Measurements from ENCODE around the gene RAB30.

Gene RAB30

DNA sequence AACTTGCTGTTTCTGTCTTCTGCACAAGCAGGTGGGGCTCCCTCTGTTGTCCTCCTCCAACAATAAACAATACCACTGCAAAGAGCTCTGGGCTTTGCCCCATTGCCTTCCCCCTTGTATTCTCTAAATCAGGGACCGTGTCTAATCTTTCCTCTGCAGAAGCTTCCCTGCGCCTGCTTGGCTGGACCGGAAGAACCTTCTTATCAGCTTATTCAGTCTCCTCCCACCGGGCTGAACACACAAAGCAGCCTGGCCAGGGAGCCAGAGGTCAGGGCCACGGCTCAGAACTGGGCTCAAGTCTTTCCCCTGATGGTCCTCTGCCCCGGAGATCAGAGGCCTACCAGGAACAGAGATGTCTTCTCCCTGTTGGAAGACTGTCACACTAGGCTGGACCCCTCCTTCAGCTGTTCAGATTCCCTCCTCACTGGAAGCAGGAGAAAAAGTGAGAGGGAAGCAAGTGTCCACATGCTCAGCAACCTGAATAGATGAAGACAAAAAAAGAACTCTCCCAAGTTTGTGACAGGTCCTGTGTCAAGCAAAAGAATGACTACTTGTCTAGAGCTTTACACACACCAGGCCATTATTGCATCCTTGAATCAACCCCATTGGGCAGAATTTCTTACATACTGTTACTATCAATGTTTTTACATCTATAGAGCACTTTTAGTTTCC is 63.7 kb downstream of the RAB30 start:
- peak; percentile 89 for DNase-seq

DNA sequence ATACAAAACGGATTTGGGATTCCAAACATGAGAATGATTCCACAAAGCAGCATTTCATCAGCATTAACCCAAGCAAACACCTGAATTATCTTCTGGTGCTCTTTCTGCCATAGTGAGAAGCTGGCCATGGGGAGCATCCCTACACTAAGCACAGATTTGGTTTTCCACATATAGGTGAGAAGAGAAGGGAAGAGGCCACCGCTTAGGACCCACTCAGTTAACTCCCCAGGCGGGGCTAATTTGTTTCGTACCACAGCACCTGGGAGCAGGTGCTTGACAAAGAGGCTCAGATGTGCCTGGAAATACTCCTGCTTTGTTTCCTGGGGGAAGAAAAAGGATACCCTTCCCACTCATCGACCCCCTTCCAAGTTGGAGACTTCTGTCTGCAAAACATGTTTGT is 64.2 kb downstream of the RAB30 start:
- DNase-seq: peak; percentile 77

DNA sequence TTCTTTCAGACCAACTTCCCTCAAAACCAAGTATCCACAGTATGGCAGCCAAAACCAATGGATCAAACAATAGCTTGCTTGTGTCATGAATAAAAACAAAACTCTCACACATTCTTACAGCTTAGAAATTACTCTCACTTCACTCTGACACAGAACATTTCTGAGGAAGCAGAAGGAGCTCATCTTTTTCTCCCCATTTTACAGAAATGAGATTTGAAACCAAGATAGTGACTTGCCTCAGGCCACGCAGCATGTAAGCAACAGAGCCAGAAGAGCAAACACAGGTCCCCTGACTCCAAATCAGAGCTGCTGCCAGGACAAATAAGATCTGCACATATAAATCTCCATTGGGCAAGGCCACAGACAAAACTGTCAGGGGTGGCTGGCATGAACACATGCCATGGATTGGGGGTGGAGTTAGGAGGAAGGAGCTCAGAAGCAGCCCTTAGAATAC is 64.8 kb downstream of the RAB30 start:
- peak; percentile 75 for DNase-seq

DNA sequence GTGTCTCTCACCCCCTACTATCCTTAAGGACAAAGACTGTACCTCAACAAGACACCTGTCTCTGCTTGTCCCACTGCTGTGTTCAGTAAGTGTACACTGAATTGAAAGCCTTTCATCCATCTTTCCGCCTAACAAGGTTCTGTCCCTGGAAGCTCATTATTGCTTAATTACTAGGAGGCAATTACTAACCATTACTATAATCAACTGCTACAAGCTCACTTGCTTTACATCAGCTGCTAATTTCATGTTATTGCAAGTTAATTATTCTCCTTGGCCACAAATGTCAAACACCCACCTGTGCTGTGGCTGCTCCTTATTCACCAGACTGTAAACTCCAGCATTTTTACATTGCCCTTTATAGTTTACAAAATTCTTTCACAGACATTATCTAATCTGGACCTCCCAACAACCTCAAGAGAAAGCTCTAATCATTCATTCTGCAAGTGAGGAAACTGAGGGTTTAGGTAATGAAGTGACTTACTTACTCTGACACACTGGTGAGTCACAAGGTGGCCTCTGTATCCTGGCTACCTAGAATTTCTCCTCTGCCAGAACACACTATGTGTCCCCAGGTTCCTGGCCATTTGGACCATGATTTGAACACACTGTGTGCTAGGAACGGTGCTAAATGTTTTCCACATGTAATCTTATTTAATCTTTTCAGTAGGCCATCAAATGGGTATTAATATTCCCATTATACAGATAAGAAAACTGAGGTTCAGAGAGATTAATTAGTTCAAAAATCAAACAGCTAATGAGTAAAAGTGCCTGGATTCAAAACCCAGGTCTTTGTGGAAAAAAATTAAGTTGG is 66.7 kb downstream of the RAB30 start:
- DNase-seq: peak; percentile 83

DNA sequence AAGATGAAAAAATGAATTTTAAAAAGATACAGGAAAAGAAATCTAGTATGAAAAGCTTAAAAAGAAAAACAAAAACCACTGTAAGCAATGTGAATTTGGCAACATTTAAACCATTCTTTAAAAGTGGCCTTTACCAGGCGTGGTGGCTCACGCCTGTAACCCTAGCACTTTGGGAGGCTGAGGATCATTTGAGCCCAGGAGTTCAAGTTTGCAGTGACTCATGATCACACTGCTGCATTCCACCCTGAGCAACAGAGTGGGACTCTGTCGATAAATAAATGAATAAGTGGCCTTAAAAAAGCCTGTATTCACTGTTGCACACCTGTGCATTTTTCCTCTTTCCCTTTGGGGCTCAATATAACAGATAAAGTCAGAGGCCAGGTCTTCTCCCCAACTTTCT is 69.2 kb downstream of the RAB30 start:
- no peak for DNase-seq

DNA sequence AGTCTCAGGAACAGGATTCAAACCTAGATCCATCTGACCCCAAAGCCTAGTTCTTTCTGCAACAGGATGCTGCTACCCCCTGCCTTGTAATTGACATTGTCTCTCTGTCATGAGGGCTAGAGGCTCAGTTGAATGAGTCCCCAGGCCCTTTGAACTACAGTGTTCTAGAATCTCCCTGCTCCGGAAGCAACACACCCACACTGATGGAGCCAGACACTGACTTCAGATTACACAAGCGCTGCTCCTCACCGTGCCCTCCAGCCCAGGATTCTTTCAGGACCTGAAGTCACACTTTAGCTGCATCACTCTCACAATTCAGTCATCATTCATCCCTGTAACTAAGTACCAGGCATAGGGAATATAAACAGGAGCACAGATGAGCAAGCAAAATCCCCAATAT is 69.6 kb downstream of the RAB30 start:
- no peak for DNase-seq

DNA sequence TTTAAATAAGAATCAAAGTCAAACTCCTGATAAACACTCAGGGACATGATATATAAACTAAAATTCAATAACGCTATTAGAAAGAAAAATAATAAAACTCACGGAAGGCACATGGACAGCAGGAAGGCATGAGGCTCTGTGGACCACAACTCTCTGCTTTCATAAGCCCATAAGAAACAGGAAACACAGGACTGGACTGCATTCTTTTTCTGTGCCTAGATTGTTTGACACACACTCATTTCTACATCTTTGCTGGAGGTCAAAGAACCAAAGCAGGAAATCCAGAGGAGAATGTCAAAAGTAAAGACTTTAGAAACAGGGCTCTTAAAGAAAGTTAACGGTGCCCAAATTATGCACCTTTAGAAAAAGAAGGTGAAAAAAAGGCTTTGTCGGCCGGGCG is 71.3 kb downstream of the RAB30 start:
- no peak for DNase-seq

DNA sequence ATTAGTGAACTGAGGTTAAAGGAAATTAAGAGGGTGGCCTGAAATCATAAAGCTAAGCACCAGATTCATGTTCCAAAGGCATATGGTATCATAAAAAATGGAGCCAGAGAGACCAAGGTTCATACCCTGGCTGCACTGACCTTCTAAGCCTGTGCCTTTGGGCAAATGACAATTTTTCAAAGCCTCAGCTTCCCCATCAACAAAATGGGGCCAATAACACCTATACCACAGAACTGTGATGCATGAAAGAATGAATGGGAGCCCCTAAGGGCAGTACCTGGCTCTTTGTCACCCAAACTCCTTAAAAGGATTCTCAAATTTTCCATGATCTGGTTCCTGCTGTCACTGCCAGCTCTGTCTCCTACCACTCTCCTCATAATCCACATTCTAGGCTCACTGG is 72.5 kb downstream of the RAB30 start:
- no peak for DNase-seq

DNA sequence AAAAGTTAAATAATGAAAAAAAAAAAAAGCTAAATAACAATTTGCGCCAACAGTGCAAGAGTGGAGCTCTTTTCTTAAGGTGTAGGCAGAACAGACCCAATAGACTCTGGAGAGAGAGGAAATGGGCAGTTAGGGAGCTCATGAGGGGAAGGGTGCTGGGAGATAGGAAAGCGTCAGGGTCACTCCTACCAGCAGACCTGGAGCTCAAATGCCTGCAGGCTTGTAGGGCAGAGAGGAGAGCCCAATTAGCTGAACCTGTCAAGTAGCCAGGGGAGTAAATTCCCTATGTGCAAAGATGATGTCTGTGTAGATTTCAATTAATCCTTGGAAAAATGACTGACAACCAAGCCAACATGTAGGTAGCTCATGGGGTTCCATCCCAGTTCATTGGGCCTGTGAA is 73.0 kb downstream of the RAB30 start:
- DNase-seq: peak; percentile 48

DNA sequence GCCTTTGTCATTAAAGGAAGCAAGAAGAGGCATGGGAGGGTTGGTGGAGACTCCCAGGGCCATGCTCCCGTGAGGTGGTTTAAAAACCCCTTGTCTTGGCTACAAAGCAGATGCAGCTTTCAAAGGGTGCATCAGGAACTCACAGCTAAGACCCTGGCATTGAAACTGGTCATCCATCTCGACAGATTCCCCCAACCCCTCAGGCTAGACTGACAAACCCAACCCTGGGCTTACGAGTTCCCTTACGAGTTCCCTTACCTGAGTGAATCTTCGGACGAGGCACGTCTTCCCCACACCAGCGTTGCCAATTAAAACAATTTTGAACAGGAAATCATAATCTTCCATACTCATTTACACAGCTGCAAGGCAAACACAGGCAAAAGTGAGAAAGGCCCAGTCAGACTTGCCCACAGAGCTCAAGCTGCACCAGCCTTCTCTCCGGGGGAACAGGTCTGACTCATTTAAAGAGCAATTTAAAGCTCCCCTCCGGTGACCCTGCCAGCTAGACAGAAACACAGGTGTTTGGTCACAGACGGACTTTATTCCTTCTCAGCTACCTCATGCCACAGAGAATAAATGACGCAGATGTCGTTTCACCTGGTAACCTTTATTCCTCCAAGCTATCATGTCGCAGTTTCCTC is 74.6 kb downstream of the RAB30 start:
- peak; percentile 97 for DNase-seq

DNA sequence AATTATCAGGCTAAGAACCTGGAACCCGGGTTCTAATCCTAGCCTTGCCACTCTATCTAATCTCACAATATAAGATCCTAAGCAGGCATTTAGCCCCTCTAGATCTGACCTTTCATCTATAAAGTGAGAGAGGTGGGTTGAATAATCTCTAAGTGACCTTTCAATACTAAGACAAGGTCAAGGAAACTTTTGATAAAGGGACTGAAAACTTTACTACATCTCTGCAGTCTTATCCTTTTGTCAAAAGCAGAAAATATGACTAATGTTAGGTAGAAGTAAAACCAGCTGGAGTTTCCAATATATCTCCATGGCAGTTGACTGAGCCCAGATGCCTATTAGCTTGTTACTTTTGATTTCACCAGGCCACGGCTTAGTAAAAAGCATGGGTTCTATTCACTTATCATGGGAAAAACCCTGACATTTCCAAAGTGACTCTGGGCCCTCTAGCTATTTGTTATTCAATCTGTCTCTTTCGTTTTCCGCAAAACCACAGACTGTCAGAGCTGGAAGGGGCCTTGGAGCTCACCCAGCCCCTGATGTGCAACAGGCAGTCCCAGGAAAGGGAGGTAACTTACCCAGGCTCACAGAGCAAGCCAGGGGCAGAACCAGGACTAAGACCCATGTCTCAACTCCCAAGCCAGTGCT is 75.8 kb downstream of the RAB30 start:
- no peak for DNase-seq

DNA sequence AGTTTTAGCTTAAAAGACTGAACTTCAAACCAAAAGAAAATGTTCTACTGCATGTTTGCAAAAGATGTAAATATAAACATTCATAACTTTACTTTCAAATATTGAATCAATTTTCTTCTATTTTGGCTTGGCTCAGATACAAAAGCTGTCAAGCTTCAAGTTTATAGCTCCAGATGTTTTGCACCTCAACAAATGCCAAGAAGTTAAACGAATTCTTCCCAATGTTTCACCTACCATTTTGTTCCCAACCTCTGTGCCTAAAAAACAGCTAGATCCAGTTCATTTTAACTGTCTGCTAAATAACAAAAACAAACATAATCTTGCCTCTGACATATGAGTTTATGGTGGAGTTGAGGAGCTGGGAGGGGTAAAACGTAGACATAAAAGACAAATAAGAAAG is 76.5 kb downstream of the RAB30 start:
- no peak for DNase-seq

DNA sequence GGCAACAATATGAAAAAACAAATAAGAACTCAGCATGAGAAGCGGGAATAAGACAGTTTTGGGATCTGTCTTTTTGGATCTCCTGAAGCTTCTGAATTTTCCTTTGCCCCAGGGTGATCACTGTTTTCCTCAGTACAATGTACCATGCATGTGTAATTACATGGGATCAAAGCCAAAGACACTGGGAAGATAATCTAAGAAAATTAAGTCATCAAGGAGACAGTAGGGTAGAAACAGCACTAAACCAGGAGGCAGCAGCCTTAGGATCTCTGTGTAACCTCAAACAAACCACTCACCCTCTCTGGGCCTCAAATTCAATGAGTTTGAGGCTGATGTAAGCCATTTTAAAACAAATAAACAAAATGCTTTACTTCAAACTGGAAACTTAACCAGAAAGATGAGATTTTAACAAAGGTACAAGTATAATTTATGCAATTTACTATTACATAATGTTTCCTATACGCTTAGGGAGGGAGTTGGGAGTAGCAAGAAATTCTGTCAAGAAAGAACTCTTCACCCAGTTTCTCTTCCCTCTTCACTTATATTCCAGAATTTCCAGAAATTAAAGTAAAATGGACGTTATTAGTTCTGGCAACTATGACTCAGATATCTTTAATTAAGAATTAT is 77.0 kb downstream of the RAB30 start:
- no peak for DNase-seq

DNA sequence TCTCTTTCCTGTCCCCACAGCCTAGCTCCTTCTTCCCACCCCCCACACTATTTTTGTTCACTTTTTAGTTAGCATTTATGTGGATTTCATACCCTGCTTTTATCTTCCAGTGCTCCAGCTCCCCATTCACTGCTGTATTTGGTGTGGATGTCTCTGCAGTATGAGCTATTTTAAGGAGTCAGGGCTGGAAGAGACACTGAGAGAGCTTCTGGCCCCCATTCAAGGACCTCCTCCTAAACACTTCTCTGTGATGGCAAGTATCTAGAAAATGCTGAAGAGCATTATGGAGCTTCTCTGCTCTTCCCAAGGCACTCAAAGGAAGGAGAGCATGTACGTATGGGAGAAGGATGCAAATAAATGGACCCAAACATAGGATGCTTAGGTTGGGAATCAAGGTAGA is 79.5 kb downstream of the RAB30 start:
- no peak for DNase-seq

DNA sequence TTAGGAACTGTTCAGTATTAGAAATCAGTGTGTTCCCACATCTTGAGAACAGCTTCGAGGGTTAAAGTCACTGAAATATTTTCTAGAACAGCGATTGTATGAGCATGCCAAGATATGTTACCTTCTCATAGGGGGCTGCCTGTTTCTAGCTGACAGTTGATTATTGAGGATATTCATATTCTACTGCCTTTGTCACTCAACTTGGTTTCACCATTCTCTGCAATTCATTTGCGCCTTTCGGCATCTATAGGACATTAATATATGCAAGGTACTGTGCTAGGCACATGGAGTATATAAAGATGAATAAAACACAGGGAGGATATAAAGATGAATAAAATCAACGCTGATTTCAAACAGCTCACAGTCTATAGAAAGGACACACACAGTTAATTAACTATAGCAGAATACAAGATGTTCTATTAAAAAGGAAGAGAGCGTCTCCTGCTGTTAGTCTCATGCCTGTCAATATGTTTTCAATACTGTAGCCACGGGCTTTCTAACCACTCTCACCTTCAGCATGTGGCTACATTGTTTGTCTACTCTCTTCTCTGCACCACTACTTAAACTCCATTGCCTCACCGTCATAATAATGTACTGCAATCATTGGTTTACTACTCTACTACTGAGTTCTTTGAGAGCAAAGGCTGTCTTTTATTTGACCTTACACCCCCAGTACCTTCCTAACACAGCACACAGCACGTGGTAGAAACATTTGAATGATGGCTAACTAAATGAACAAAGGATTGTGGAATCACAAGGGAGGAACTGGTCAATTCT is 81.9 kb downstream of the RAB30 start:
- peak; percentile 59 for DNase-seq

DNA sequence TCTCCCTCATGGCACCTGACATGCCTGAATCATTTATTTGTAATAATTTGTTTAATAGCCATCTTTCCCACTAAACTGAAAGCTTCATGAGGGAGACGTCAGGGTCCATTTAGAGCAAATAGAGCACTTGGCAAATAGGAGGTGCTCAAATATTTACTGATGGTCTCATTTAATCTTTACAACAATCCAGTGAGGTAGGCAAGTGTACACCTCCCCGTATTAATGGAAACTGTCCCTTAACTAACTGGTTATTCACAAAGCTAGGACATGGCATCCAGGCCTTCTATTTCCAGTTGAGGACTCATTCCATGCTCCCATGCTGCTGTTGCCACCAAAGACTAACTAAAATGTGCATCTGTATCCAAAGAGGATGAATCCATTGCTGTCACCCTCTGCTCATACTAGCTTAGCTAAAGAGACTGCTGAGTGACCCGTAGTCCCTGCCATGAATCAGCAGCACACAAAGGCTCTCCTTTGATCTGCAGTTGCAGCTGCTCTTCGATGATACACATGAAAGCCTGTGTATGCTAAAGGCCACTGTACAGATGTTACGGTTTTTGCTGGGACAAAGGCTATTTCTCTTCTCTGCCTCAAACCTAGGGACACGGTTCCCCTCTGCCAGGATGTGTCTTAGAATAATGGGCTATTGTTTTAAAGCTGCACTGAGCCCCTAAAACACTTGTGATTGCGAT is 82.6 kb downstream of the RAB30 start:
- peak; percentile 72 for DNase-seq

DNA sequence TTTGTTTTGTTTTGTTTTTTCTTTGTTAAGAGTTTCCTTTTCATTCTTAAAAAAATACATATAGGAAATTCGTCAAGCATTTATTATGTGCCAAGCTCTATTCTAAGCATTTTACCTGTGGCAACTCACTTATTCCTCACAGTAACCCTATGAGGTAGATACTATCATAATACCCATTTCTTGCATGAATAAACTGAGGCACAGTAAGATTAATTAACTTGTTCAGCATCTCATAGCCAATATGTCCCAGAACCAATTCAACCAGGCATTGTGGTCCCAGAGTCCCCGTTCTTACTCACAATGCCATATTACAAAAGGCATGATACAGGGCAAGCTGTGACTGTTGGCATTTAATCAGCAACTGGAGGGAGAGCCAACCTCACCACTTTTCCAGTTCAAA is 83.7 kb downstream of the RAB30 start:
- DNase-seq: no peak

DNA sequence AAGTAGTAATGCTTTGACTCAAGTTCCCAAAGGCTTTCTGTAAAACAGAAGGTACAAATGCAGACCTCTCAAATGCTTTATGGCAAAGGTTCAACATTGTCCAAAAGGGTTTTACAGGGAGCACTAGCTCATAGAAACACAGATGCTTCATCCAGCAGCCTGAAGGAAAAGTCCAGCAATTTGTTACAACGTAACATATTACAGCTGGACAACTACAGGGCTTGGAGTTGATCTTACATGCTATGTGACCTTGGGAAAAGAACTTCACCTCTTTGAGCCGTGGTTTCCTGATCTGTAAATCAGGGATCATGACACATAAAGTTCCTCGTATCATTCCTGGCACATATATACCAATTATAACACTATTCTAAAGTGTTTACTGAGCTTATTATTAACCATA is 85.3 kb downstream of the RAB30 start:
- DNase-seq: no peak

DNA sequence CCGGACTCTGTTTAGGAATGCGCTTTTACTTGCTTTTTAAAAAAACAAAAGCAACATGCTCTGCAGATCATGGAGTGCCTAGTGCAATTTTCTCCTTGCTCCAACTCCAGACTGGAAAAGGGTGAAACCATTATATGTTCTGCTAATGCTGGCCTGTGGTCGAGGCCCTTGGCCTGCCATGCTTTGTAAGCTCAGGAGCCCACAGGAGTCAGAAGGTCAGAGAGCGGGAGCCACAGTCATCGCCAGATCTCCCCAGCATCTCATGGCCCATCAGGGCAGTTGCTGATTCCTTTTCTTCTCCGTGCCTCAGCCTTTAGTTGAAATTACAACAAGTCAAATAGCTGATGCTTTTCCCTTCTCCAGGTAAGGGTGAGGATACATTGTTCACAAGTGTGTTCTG is 89.8 kb downstream of the RAB30 start:
- no peak for DNase-seq

DNA sequence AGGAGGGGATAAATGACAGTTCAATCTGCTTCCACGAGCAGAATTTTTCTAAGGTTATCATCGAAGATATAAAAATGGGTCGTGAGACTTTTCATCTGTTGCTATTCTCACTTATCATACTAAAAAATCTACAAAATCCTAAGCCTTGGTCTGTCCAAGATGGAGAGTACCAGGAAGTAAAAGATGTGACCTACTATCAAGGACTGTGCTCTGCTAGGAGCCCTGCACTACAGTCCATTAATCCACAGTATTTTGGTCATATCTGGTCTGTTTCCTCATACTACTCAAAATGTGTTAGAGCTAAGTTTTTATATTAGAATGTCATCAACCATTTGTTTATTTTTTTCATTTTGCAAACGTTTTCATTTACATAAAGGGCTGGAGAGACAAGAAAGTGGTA is 90.8 kb downstream of the RAB30 start:
- no peak for DNase-seq

DNA sequence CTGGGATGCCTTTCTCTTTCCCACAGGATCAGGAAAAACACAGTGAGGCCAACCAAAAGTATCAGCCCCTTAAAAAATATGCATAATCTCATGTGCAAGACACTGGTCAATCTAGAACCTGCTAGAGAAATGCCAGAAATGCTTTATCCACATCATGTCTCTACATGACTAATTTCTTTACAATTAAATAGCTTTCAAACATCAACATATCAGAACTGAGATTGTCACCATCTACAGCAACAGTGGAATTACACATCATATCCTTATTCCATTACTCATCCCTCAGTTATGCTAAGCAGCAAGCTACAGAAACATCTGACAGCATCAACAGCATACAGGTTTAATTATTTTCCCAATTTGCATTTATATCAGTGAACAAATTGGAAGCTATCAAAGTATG is 91.4 kb downstream of the RAB30 start:
- no peak for DNase-seq

DNA sequence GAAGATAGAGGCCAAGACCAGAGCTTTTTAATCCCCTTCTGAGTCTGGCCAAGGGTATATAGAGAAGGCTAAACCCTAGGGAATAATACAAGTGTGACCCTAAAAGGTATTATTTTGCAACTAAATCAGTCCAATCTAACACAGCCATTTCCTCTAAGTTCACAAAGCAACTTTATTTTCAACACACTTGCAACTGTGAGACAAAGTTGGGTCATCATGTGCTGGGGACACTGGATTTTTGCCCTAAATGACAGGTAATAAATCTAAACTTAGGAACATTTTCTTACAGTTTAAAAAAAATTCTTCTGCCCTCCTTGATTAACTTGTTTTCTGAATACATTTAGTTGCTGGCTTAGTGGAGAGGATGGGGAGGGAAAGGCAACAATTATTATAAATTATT is 91.9 kb downstream of the RAB30 start:
- DNase-seq: no peak
